H9 (cell line): Measurements from ENCODE around the gene HOXD13. TPM values are rescaled to one million over a fixed set of nuclear protein-coding genes. Genes with fewer than 3 reads are reported as not detected.
A peak's percentile ranks its signal among the peaks of the same experiment; 100 is the strongest.

ENCODE experiments used
- DNase-seq: peaks from one replicate; pipeline ENCODE4 v3.0.0-alpha.2; 2017
- H2AFZ ChIP-seq: one replicate; pipeline ENCODE4 v1.6.1; 2013; ENCODE audit warnings: mild to moderate bottlenecking, low read length, control low read depth, moderate library complexity
- H2AK5ac ChIP-seq: 2 replicates; pipeline ENCODE4 v1.6.1; 2013; ENCODE audit warnings: low read length, control low read depth, mixed read lengths; ENCODE audit not compliant: insufficient read length
- H2BK120ac ChIP-seq: one replicate; pipeline ENCODE4 v1.6.1; 2013; ENCODE audit warnings: low read depth, mild to moderate bottlenecking, low read length, control low read depth, inconsistent platforms; ENCODE audit not compliant: poor library complexity, severe bottlenecking
- H2BK12ac ChIP-seq: 2 replicates; pipeline ENCODE4 v1.6.1; 2013; ENCODE audit warnings: low read length, control low read depth, mixed read lengths, low read depth; ENCODE audit not compliant: insufficient read length
- H2BK15ac ChIP-seq: 2 replicates; pipeline ENCODE4 v1.6.1; 2013; ENCODE audit warnings: low read depth, low read length, control low read depth
- H2BK20ac ChIP-seq: one replicate; pipeline ENCODE4 v1.6.1; 2013; ENCODE audit warnings: low read depth, mild to moderate bottlenecking, low read length, control low read depth, inconsistent platforms; ENCODE audit not compliant: poor library complexity, severe bottlenecking
- H2BK5ac ChIP-seq: 2 replicates; pipeline ENCODE4 v1.6.1; 2013; ENCODE audit warnings: low read length, control low read depth, mixed read lengths; ENCODE audit not compliant: insufficient read length
- H3K14ac ChIP-seq: 2 replicates; pipeline ENCODE4 v1.6.1; 2013; ENCODE audit warnings: low read length, control low read depth; ENCODE audit not compliant: insufficient read depth
- H3K18ac ChIP-seq: 2 replicates; pipeline ENCODE4 v1.6.1; 2013; ENCODE audit warnings: low read depth, mild to moderate bottlenecking, mixed read lengths, low read length, control low read depth; ENCODE audit not compliant: insufficient read length
- H3K23ac ChIP-seq: 2 replicates; pipeline ENCODE4 v1.6.1; 2013; ENCODE audit warnings: low read length, control low read depth, mixed read lengths, low read depth; ENCODE audit not compliant: insufficient read length
- H3K23me2 ChIP-seq: 2 replicates; pipeline ENCODE4 v1.6.1; 2013; ENCODE audit warnings: low read depth, mild to moderate bottlenecking, mixed read lengths, low read length, control low read depth; ENCODE audit not compliant: insufficient read length, poor library complexity, severe bottlenecking
- H3K27ac ChIP-seq: 2 replicates; pipeline ENCODE4 v1.5.1; 2013; ENCODE audit warnings: low read length, control low read depth, mixed read lengths, low read depth; ENCODE audit not compliant: insufficient read length
- H3K27me3 ChIP-seq: 2 replicates; pipeline ENCODE4 v1.6.1; 2013; ENCODE audit warnings: low read length, control low read depth, inconsistent platforms; ENCODE audit not compliant: insufficient read depth
- H3K4ac ChIP-seq: 2 replicates; pipeline ENCODE4 v1.6.1; 2013; ENCODE audit warnings: low read depth, mild to moderate bottlenecking, control low read depth, inconsistent platforms, low read length, moderate library complexity
- H3K4me1 ChIP-seq: 2 replicates; pipeline ENCODE4 v1.6.1; 2013; ENCODE audit warnings: low read length, control low read depth, inconsistent platforms; ENCODE audit not compliant: insufficient read depth
- H3K4me2 ChIP-seq: 2 replicates; pipeline ENCODE4 v1.6.1; 2013; ENCODE audit warnings: low read length, control low read depth, mixed read lengths; ENCODE audit not compliant: insufficient read length, insufficient read depth
- H3K56ac ChIP-seq: 2 replicates; pipeline ENCODE4 v1.6.1; 2013; ENCODE audit warnings: low read depth, mild to moderate bottlenecking, mixed read lengths, low read length, control low read depth; ENCODE audit not compliant: insufficient read length
- H3K79me1 ChIP-seq: 2 replicates; pipeline ENCODE4 v1.6.1; 2013; ENCODE audit warnings: low read depth, mild to moderate bottlenecking, moderate library complexity, low read length, control low read depth, inconsistent platforms; ENCODE audit not compliant: insufficient read depth, poor library complexity, severe bottlenecking
- H3K79me2 ChIP-seq: 2 replicates; pipeline ENCODE4 v1.6.1; 2013; ENCODE audit warnings: low read length, control low read depth, inconsistent platforms; ENCODE audit not compliant: insufficient read depth
- H3K9ac ChIP-seq: 2 replicates; pipeline ENCODE4 v1.6.1; 2013; ENCODE audit warnings: low read length, control low read depth, mixed read lengths; ENCODE audit not compliant: insufficient read length; ENCODE audit errors: extremely low read depth
- H3K9me3 ChIP-seq: one replicate; pipeline ENCODE4 v1.6.1; 2013; ENCODE audit warnings: low read depth, low read length, inconsistent platforms; ENCODE audit not compliant: control insufficient read depth
- H3T11ph ChIP-seq: one replicate; pipeline ENCODE4 v1.6.1; 2013; ENCODE audit warnings: mild to moderate bottlenecking, low read length, control low read depth, inconsistent platforms
- H4K20me1 ChIP-seq: one replicate; pipeline ENCODE4 v1.6.1; 2013; ENCODE audit not compliant: control insufficient read depth, insufficient read length, insufficient read depth
- H4K5ac ChIP-seq: 2 replicates; pipeline ENCODE4 v1.6.1; 2013; ENCODE audit warnings: low read depth, mild to moderate bottlenecking, mixed read lengths, low read length, control low read depth; ENCODE audit not compliant: insufficient read length
- H4K8ac ChIP-seq: replicated peaks from 2 replicates; pipeline ENCODE4 v1.6.1; 2013; ENCODE audit warnings: low read length, control low read depth, mixed read lengths, low read depth; ENCODE audit not compliant: insufficient read length
- H4K91ac ChIP-seq: 2 replicates; pipeline ENCODE4 v1.6.1; 2013; ENCODE audit warnings: low read depth, mild to moderate bottlenecking, moderate library complexity, mixed read lengths, low read length, control low read depth; ENCODE audit not compliant: insufficient read length
- H3K27ac Mint-ChIP-seq, 3 experiments: 2 replicates in 2 of 3; 3 replicates in 1 of 3; pipeline ENCODE4 v1.8.0; 2020 to 2021; ENCODE audit warnings: mixed read lengths in 3 of 3, mild to moderate bottlenecking in 1 of 3, moderate library complexity in 1 of 3
- H3K27me3 Mint-ChIP-seq: 2 replicates; pipeline ENCODE4 v1.8.0; 2021; ENCODE audit warnings: low read depth, mild to moderate bottlenecking, moderate library complexity, mixed read lengths
- H3K36me3 Mint-ChIP-seq, 3 experiments: 2 replicates in 2 of 3; 3 replicates in 1 of 3; pipeline ENCODE4 v1.8.0; 2020 to 2021; ENCODE audit warnings: low read depth in 3 of 3, mixed read lengths in 3 of 3; ENCODE audit not compliant: insufficient read depth in 1 of 3
- H3K4me1 Mint-ChIP-seq, 2 experiments: 2 replicates each; pipeline ENCODE4 v1.8.0; 2020; ENCODE audit warnings: mixed read lengths in 2 of 2
- H3K4me3 Mint-ChIP-seq, 2 experiments: 2 replicates in 1 of 2; 3 replicates in 1 of 2; pipeline ENCODE4 v1.8.0; 2020 to 2021; ENCODE audit warnings: mild to moderate bottlenecking in 2 of 2, mixed read lengths in 2 of 2, moderate library complexity in 1 of 2
- H3K9me3 Mint-ChIP-seq, 2 experiments: 2 replicates in 1 of 2; 3 replicates in 1 of 2; pipeline ENCODE4 v1.8.0; 2020; ENCODE audit warnings: mild to moderate bottlenecking in 2 of 2, mixed read lengths in 2 of 2, moderate library complexity in 1 of 2
- WGBS: extraction: QIAGEN DNeasy Blood & Tissue Kit; methylation state at CpG from one replicate; pipeline ENCODE4 v1.1.7; 2013; ENCODE audit warnings: missing lambda C conversion rate, low lambda C conversion rate, mixed read lengths; ENCODE audit not compliant: insufficient read length; ENCODE audit errors: extremely low coverage; 5-methylcytosine and 5-hydroxymethylcytosine counted together
- total RNA-seq: library from RNA; stranded (reverse); gene quantifications from 2 replicates; pipeline ENCODE4 v1.2.1, GENCODE V29; 2021
- TF ChIP-seq, protein P1 (sequence below): fragments of 200-600 bp; sonication (generic); conservative IDR thresholded peaks from 3 replicates; pipeline ENCODE4 v1.8.0; 2021; ENCODE audit warnings: antibody characterized with exemption, mild to moderate bottlenecking

Gene HOXD13
- total RNA-seq, 1 experiment from 2014 or later: not detected

DNA sequence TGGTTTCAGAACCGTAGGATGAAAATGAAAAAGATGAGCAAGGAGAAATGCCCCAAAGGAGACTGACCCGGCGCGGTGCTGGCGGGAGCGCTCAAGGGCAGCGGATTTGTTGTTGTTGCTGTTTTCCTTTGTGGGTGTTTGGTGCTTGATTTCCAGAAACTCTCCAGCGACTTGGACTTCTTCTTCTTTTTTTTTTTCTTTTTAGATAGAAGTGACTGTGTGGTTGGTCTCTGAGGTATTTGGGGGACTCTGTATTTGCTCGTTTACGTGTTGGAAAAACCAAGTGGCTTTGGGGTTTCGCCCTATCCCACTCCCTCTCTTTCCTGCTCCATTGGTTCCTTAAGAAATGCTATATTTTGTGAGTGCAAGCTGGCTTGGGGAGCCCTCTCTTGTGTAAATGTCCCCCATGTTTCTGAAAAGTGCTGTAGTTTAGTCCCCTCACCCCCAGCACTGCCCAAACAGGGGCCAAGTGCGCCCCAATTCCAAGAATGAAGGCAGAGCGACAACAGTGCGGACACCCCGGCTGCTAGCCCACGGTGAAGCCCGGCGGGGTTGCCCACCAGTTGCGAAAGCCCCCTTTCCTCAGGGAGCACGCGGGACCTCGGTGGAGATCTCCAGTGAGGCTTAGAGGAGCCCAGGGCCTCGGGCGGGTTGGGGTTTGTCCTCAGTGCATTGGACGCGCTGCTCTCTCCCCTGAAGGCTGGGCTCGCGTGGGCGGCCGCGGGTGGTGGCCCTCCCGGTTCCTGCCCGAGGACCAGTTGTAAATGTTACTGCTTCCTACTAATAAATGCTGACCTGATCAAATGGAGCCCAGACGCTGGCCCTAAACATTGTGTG, 31.8 kb downstream of the HOXD13 start:
- Histone ChIP-seq H4K8ac (no peak overlapping the region), H4K20me1 (no peaks in the 10 kb centered on the region), H2BK20ac (no peak overlapping the region), H2BK120ac (no peak overlapping the region), H4K91ac (no peak overlapping the region), H3T11ph (no peak overlapping the region), H4K5ac (no peak overlapping the region), H3K79me1 (no peaks in the 10 kb centered on the region), H3K14ac (no peak overlapping the region), H2AFZ (no peak overlapping the region), H2BK12ac (no peak overlapping the region), H3K27ac (no peak overlapping the region), H2BK15ac (no peak overlapping the region), H3K9ac (no peak overlapping the region), H2BK5ac (no peak overlapping the region), H3K4ac (no peak overlapping the region), H3K79me2 (no peaks in the 10 kb centered on the region), H3K27me3 (peaks cover 97% of the 10 kb centered on the region), H3K23ac (no peak overlapping the region), H3K56ac (no peak overlapping the region), H3K9me3 (no peaks in the 10 kb centered on the region), H3K4me2 (no peak overlapping the region), H3K4me1 (no peaks in the 10 kb centered on the region), H3K18ac (no peak overlapping the region), H3K23me2 (no peaks in the 10 kb centered on the region), H2AK5ac (no peak overlapping the region)
- H3K4me3 Mint-ChIP-seq: peak overlapping the region in 1 of 2 experiments; percentile 44; a peak in 1 of 5 replicates
- no CpG with 5 or more reads among the region's 34 CpGs for WGBS
- peaks cover 12 to 22% of the 10 kb centered on the region in 2 experiments for H3K4me1 Mint-ChIP-seq
- no peak overlapping the region for H3K27ac Mint-ChIP-seq
- no peaks in the 10 kb centered on the region; a peak in 2 of 7 replicates for H3K36me3 Mint-ChIP-seq
- H3K27me3 Mint-ChIP-seq: peaks cover 99% of the 10 kb centered on the region
- peaks cover 0 to 17% of the 10 kb centered on the region in 2 experiments; a peak in 4 of 5 replicates for H3K9me3 Mint-ChIP-seq
- DNase-seq: peak; percentile 23
- TF ChIP-seq, protein P1, sequence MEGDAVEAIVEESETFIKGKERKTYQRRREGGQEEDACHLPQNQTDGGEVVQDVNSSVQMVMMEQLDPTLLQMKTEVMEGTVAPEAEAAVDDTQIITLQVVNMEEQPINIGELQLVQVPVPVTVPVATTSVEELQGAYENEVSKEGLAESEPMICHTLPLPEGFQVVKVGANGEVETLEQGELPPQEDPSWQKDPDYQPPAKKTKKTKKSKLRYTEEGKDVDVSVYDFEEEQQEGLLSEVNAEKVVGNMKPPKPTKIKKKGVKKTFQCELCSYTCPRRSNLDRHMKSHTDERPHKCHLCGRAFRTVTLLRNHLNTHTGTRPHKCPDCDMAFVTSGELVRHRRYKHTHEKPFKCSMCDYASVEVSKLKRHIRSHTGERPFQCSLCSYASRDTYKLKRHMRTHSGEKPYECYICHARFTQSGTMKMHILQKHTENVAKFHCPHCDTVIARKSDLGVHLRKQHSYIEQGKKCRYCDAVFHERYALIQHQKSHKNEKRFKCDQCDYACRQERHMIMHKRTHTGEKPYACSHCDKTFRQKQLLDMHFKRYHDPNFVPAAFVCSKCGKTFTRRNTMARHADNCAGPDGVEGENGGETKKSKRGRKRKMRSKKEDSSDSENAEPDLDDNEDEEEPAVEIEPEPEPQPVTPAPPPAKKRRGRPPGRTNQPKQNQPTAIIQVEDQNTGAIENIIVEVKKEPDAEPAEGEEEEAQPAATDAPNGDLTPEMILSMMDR: no peak
